A673 (cell line): ENCODE results near the gene OSCAR. TPM values are rescaled to one million over a fixed set of nuclear protein-coding genes. Genes with fewer than 3 reads are reported as not detected.
"Not testable (repeated sequence)": the region's sequence is repeated elsewhere in the genome, so short reads cannot be mapped to it uniquely, and the experiment has no call there.

Experiments used
- BruUV-seq: library from RNA; stranded (reverse); fragments of 400-500 nt; replicated peaks from 2 replicates; lab custom pipeline; 2021; lab: Mats Ljungman, UMichigan
- CTCF ChIA-PET: fragments of 300-600 bp; sonication (Branson Sonifier 250); formaldehyde crosslinking; loops from one replicate; lab custom pipeline; 2022; ENCODE audit warnings: antibody characterized with exemption; lab: Charles Lee
- POLR2A ChIA-PET: fragments of 300-600 bp; sonication (Branson Sonifier 250); formaldehyde crosslinking; loops from one replicate; lab custom pipeline; 2022; ENCODE audit warnings: antibody characterized with exemption; ENCODE audit not compliant: low non-redundant PET; lab: Charles Lee
- DNase-seq: peaks from one replicate; pipeline ENCODE4 v3.0.0-alpha.2; 2015; ENCODE audit warnings: low spot score
- H3K27ac ChIP-seq: fragments of 200-600 bp; sonication (generic); 2 replicates; pipeline ENCODE4 v1.5.1; 2016; ENCODE audit warnings: mixed run types, low read depth, mild to moderate bottlenecking, mixed read lengths, antibody characterized with exemption, low read length; ENCODE audit not compliant: poor library complexity, severe bottlenecking
- H3K27me3 ChIP-seq: fragments of 200-600 bp; sonication (generic); replicated peaks from 2 replicates; pipeline ENCODE4 v1.6.1; 2017; ENCODE audit warnings: mixed run types, low read depth, mild to moderate bottlenecking, mixed read lengths, antibody characterized with exemption, low read length; ENCODE audit not compliant: insufficient read depth, poor library complexity
- H3K36me3 ChIP-seq: fragments of 200-600 bp; sonication (generic); 2 replicates; pipeline ENCODE4 v1.6.1; 2016; ENCODE audit warnings: mixed run types, mild to moderate bottlenecking, mixed read lengths, antibody characterized with exemption, low read length; ENCODE audit not compliant: insufficient read depth, poor library complexity, severe bottlenecking
- H3K4me1 ChIP-seq: fragments of 200-600 bp; sonication (generic); 2 replicates; pipeline ENCODE4 v1.6.1; 2017; ENCODE audit warnings: mixed run types, mild to moderate bottlenecking, mixed read lengths, antibody characterized with exemption, low read length; ENCODE audit not compliant: insufficient read depth, poor library complexity, severe bottlenecking
- H3K4me3 ChIP-seq: fragments of 200-600 bp; sonication (generic); 2 replicates; pipeline ENCODE4 v1.5.1; 2016; ENCODE audit warnings: low read depth, mixed run types, mild to moderate bottlenecking, mixed read lengths, low read length; ENCODE audit not compliant: poor library complexity, severe bottlenecking
- H3K9me3 ChIP-seq: fragments of 200-600 bp; sonication (generic); 2 replicates; pipeline ENCODE4 v1.6.1; 2016; ENCODE audit warnings: mixed run types, low read depth, mild to moderate bottlenecking, mixed read lengths, antibody characterized with exemption, low read length; ENCODE audit not compliant: poor library complexity, severe bottlenecking
- EZH2 ChIP-seq: fragments of 200-600 bp; sonication (generic); IDR thresholded peaks from 2 replicates; pipeline ENCODE4 v1.6.1; 2017; ENCODE audit warnings: borderline replicate concordance, low read depth, mild to moderate bottlenecking, mixed read lengths, antibody characterized with exemption, low read length; ENCODE audit not compliant: poor library complexity, severe bottlenecking
- intact Hi-C: fragments of 100-400 bp; cut with micrococcal nuclease; formaldehyde crosslinking; loops from one replicate; pipeline ENCODE4 v1.10.0; 2022; ENCODE audit not compliant: unreplicated experiment
- total RNA-seq: library from RNA; stranded (reverse); gene quantifications from 2 replicates; pipeline ENCODE4 v1.2.3, GENCODE V29; 2021
- TF ChIP-seq, protein P1 (sequence below): fragments of 300-800, 200-600 bp; sonication (generic); conservative IDR thresholded peaks from 2 replicates; pipeline ENCODE4 v1.5.1; 2017; ENCODE audit warnings: low read depth, mild to moderate bottlenecking, antibody characterized with exemption, low read length, moderate library complexity, mixed read lengths

OSCAR gene
- total RNA-seq, 1 experiment from 2014 or later = 0.47 TPM

DNA sequence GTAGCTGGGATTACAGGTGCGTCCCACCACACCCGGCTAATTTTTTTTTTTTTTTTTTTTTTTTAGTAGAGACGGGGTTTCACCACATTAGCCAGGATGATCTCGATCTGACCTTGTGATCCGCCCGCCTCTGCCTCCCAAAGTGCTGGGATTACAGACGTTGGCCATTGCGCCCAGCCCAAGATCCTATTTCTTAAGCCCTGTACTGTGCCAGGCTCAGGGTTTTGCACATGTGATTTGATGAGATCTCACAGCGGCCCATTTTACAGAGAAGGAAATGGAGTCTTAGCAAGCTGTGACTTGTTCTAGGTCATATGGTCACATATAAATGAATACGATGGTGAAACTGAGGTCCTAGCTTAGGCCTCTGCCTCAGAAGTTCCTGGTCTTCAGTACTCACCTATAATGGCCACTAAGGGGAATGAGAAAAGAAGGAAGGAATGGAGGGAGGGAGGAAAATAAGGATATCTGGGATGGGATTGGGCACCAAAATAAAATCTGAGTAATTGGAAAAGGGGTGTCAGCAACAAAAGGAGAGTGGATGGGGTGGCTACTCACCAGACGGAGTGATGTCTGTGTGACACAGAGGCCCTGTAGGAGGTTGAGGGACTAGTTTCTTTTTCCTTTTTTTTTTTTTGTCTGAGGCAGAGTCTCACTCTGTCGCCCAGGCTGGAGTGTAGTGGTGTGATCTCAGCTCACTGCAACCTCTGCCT is 1.3 kb downstream of the OSCAR start:
- no peaks in the 10 kb centered on the region for H3K27me3 ChIP-seq
- H3K27ac ChIP-seq = no peak overlapping the region
- DNase-seq = no peak
- H3K9me3 ChIP-seq = no peaks in the 10 kb centered on the region
- BruUV-seq = no TSS peak
- no peak overlapping the region for H3K4me3 ChIP-seq
- CTCF ChIA-PET = interaction anchor here (1.2 kb wide), 2 partner anchors 69 kb away, joined by 3 read pairs; no protein-coding TSS in a partner anchor
- intact Hi-C loops = no loop called here
- H3K4me1 ChIP-seq = peaks cover 5% of the 10 kb centered on the region
- TF ChIP-seq, protein P1, sequence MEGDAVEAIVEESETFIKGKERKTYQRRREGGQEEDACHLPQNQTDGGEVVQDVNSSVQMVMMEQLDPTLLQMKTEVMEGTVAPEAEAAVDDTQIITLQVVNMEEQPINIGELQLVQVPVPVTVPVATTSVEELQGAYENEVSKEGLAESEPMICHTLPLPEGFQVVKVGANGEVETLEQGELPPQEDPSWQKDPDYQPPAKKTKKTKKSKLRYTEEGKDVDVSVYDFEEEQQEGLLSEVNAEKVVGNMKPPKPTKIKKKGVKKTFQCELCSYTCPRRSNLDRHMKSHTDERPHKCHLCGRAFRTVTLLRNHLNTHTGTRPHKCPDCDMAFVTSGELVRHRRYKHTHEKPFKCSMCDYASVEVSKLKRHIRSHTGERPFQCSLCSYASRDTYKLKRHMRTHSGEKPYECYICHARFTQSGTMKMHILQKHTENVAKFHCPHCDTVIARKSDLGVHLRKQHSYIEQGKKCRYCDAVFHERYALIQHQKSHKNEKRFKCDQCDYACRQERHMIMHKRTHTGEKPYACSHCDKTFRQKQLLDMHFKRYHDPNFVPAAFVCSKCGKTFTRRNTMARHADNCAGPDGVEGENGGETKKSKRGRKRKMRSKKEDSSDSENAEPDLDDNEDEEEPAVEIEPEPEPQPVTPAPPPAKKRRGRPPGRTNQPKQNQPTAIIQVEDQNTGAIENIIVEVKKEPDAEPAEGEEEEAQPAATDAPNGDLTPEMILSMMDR = no peak
- no peak for TF ChIP-seq EZH2
- H3K36me3 ChIP-seq = no peaks in the 10 kb centered on the region
- POLR2A ChIA-PET = no interaction called here

DNA sequence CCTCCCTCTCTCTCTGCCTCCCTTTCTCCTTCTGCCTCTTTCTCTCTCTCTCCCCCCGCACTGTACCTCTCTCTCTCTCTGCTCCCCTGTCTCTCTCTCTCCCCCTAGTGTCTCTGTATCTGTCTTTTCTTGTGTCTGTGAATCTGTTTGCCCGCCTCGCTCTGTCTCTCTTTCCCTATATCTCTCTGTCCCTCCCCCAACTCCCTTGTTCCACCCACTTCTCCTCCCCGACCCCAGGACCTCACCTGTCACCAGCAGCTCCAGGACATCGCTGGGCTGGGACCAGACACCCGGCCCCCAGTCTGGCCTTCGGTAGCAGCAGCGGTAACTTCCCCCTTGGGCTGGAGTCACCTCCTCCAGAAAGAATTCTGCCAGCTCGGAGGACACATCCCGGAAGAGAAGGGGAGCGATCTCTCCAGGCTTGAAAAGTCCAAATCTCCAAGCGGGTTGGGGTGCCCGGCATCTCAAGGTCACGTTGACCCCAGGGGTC is 3.9 kb downstream of the OSCAR start:
- H3K4me3 ChIP-seq = peak overlapping the region; percentile 32
- POLR2A ChIA-PET = no interaction called here

DNA sequence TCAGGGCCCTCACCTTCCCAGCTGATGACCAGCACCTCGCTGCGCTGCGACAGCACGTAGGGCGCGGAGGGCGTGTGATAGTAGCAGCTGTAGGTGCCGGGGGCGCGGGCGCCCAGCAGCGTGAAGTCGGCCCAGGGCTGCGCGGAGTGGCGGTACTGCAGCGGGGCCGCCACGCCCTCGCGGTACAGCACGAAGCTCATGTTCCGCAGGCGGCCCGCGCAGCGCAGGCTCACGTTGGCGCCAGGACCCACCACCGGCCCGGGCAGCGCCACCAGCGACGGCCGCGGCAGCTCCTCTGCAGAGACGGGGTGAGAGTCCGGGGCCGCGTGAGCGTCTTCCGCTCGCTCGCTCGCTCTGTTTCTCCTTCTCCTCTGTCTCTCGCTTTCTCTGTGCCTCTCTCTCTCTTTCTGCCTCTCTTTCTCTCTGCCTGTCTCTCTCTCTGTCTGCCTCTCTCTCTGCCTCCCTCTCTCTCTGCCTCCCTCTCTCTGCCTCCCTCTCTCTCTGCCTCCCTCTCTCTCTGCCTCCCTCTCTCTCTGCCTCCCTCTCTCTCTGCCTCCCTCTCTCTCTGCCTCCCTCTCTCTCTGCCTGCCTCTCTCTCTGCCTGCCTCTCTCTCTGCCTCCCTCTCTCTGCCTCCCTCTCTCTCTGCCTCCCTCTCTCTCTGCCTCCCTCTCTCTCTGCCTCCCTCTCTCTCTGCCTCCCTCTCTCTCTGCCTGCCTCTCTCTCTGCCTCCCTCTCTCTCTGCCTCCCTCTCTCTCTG is 4.6 kb downstream of the OSCAR start:
- peak overlapping the region; percentile 32 for H3K4me3 ChIP-seq
- POLR2A ChIA-PET, intact Hi-C loops: not testable (repeated sequence)

More for the DNA sequence above, 3.9 kb downstream of the OSCAR start:
- intact Hi-C loops = no loop called here
- no peaks in the 10 kb centered on the region for H3K27me3 ChIP-seq
- peaks cover 5% of the 10 kb centered on the region for H3K4me1 ChIP-seq
- DNase-seq = peak; percentile 54
- no peak overlapping the region for H3K27ac ChIP-seq
- no TSS peak for BruUV-seq
- no peaks in the 10 kb centered on the region for H3K36me3 ChIP-seq
- CTCF ChIA-PET = no interaction called here
- H3K9me3 ChIP-seq = peaks cover 3% of the 10 kb centered on the region
- no peak for TF ChIP-seq EZH2
- TF ChIP-seq, protein P1 = peak; percentile 49

More for the DNA sequence above, 4.6 kb downstream of the OSCAR start:
- H3K27ac ChIP-seq, H3K27me3 ChIP-seq, CTCF ChIA-PET, H3K36me3 ChIP-seq, BruUV-seq, H3K4me1 ChIP-seq, H3K9me3 ChIP-seq: not testable (repeated sequence)
- DNase-seq = peak; percentile 61
